HCT116 (cell line): ENCODE measurements around the gene RUNX1. TPM values are rescaled to one million over a fixed set of nuclear protein-coding genes. Genes with fewer than 3 reads are reported as not detected.
A peak's percentile ranks its signal among the peaks of the same experiment; 100 is the strongest.

Experiments used
- ATAC-seq: fragments of 200-7000 bp; cut with Tn5 transposase; 2 replicates; pipeline ENCODE4 v1.9.1; 2020; ENCODE audit warnings: mild to moderate bottlenecking, moderate library complexity
- BruUV-seq: library from RNA; stranded (reverse); fragments of 400-500 nt; replicated peaks from 2 replicates; lab custom pipeline; 2021; lab: Mats Ljungman, UMichigan
- CTCF ChIA-PET: fragments of 300-600 bp; sonication (Branson Sonifier 250); formaldehyde crosslinking; loops from one replicate; lab custom pipeline; 2021; ENCODE audit warnings: antibody characterized with exemption; lab: Charles Lee
- POLR2A ChIA-PET: fragments of 300-600, 350-600 bp; sonication (Branson Sonifier 250); formaldehyde crosslinking; loops from one replicate; lab custom pipeline; 2021; ENCODE audit warnings: antibody characterized with exemption; lab: Charles Lee
- RAD21 ChIA-PET, 2 experiments: fragments of 300-600 bp; sonication (Branson Sonifier 250); formaldehyde crosslinking; loops; one replicate each; lab custom pipeline; 2023; ENCODE audit warnings: low total read pairs in 2 of 2; ENCODE audit not compliant: uncharacterized antibody in 2 of 2, unreplicated experiment in 2 of 2, low non-redundant PET in 1 of 2; lab: Charles Lee
- DNase-seq: peaks from one replicate; pipeline ENCODE4 v3.0.0-alpha.2; 2010; ENCODE audit warnings: low read depth, low spot score
- H2AFZ ChIP-seq: fragments of 200-600 bp; shearing (Covaris generic), sonication (generic); 2 replicates; pipeline ENCODE4 v1.6.1; 2017; ENCODE audit warnings: low read depth, mixed run types, mixed read lengths, antibody characterized with exemption, low read length; ENCODE audit not compliant: poor library complexity, severe bottlenecking
- H3K27ac ChIP-seq: 2 replicates; pipeline ENCODE4 v1.5.1; 2012; ENCODE audit warnings: low read depth, low read length
- H3K27me3 ChIP-seq: fragments of 200-600 bp; sonication (generic); 2 replicates; pipeline ENCODE4 v1.6.1; 2016; ENCODE audit warnings: mixed run types, low read length, mixed read lengths; ENCODE audit not compliant: insufficient read depth
- H3K36me3 ChIP-seq, 2 experiments: fragments of 200-500 bp in 1 of 2; fragments of 200-600 bp in 1 of 2; sonication (Bioruptor generic) in 1 of 2; sonication (generic) in 1 of 2; 2 replicates each; pipeline versions ENCODE4 v1.5.1 to v1.6.1; 2014 to 2016; ENCODE audit warnings: low read length in 2 of 2, inconsistent platforms in 1 of 2, mixed read lengths in 1 of 2, mixed run types in 1 of 2; ENCODE audit not compliant: insufficient read depth in 2 of 2, control insufficient read depth in 1 of 2
- H3K4me1 ChIP-seq, 2 experiments: fragments of 200-600 bp in 1 of 2; sonication (generic) in 1 of 2; 2 replicates each; pipeline versions ENCODE4 v1.5.1 to v1.6.1; 2012 to 2017; ENCODE audit warnings: low read length in 2 of 2, inconsistent platforms in 1 of 2, mild to moderate bottlenecking in 1 of 2, mixed read lengths in 1 of 2, mixed run types in 1 of 2, moderate library complexity in 1 of 2; ENCODE audit not compliant: insufficient read depth in 2 of 2, control insufficient read depth in 1 of 2
- H3K4me2 ChIP-seq: fragments of 200-600 bp; sonication (generic); 2 replicates; pipeline ENCODE4 v1.6.1; 2017; ENCODE audit warnings: mixed run types, low read length, mixed read lengths
- H3K4me3 ChIP-seq, 2 experiments: fragments of 200-600 bp in 1 of 2; sonication (generic) in 1 of 2; replicated peaks in 1 of 2; 2 replicates each; pipeline ENCODE4 v1.5.1; 2011 to 2016; ENCODE audit warnings: low read length in 2 of 2, control low read depth in 1 of 2, low read depth in 1 of 2, mild to moderate bottlenecking in 1 of 2, mixed read lengths in 1 of 2, mixed run types in 1 of 2
- H3K79me2 ChIP-seq: fragments of 200-600 bp; sonication (generic); 2 replicates; pipeline ENCODE4 v1.6.1; 2017; ENCODE audit warnings: mild to moderate bottlenecking, mixed run types, low read length, moderate library complexity, mixed read lengths; ENCODE audit not compliant: insufficient read depth
- H3K9ac ChIP-seq: fragments of 200-600 bp; sonication (generic); 2 replicates; pipeline ENCODE4 v1.6.1; 2016; ENCODE audit warnings: low read length, mixed read lengths
- H3K9me2 ChIP-seq: fragments of 200-600 bp; sonication (generic), shearing (Covaris generic); 2 replicates; pipeline ENCODE4 v1.6.1; 2017; ENCODE audit warnings: mixed run types, mild to moderate bottlenecking, moderate library complexity; ENCODE audit not compliant: insufficient read depth
- H3K9me3 ChIP-seq, 2 experiments: fragments of 200-500 bp in 1 of 2; fragments of 200-600 bp in 1 of 2; sonication (Bioruptor generic) in 1 of 2; sonication (generic) in 1 of 2; 2 replicates each; pipeline ENCODE4 v1.6.1; 2014 to 2017; ENCODE audit warnings: low read length in 2 of 2, mixed read lengths in 2 of 2, inconsistent platforms in 1 of 2, low read depth in 1 of 2, mild to moderate bottlenecking in 1 of 2, mixed run types in 1 of 2, moderate library complexity in 1 of 2; ENCODE audit not compliant: control insufficient read depth in 1 of 2, insufficient read depth in 1 of 2
- H4K20me1 ChIP-seq: fragments of 200-600 bp; sonication (generic), shearing (Covaris generic); 2 replicates; pipeline ENCODE4 v1.6.1; 2017; ENCODE audit warnings: mixed run types, mild to moderate bottlenecking, moderate library complexity; ENCODE audit not compliant: insufficient read depth
- CBX3 ChIP-seq: IDR thresholded peaks from 2 replicates; pipeline ENCODE4 v1.6.1; 2012; ENCODE audit warnings: low read depth
- CEBPB ChIP-seq: IDR thresholded peaks from 2 replicates; pipeline ENCODE4 v1.6.1; 2012; ENCODE audit warnings: low read depth
- CTCF ChIP-seq, 3 experiments: fragments of 200-600 bp in 1 of 3; sonication (generic) in 1 of 3; IDR thresholded peaks in 2 of 3; conservative IDR thresholded peaks in 1 of 3; 2 replicates each; pipeline ENCODE4 v1.5.1; 2012 to 2017; ENCODE audit warnings: low read depth in 2 of 3, low read length in 2 of 3, antibody characterized with exemption in 1 of 3, borderline replicate concordance in 1 of 3, control low read depth in 1 of 3, mild to moderate bottlenecking in 1 of 3, mixed read lengths in 1 of 3, mixed run types in 1 of 3, moderate library complexity in 1 of 3; ENCODE audit not compliant: insufficient read depth in 1 of 3
- POLR2A ChIP-seq: IDR thresholded peaks from 2 replicates; pipeline ENCODE4 v1.7.0; 2011; ENCODE audit warnings: borderline replicate concordance; ENCODE audit not compliant: insufficient read depth, insufficient read length; ENCODE audit errors: extremely low read depth
- RAD21 ChIP-seq: IDR thresholded peaks from 2 replicates; pipeline ENCODE4 v1.6.1; 2012; ENCODE audit warnings: low read depth, mild to moderate bottlenecking
- SIN3A ChIP-seq: IDR thresholded peaks from 2 replicates; pipeline ENCODE4 v1.6.1; 2012; ENCODE audit warnings: low read depth
- ZBTB33 ChIP-seq: IDR thresholded peaks from 2 replicates; pipeline ENCODE4 v1.6.1; 2011; ENCODE audit warnings: mild to moderate bottlenecking, low read length, moderate library complexity; ENCODE audit not compliant: insufficient replicate concordance; ENCODE audit errors: extremely low read depth
- ZFX ChIP-seq: fragments of 450-650 bp; IDR thresholded peaks from 2 replicates; pipeline ENCODE4 v1.6.1; 2017
- intact Hi-C: fragments of 100-400 bp; cut with micrococcal nuclease; formaldehyde crosslinking; loops from 2 replicates; pipeline ENCODE4 v1.10.0; 2022
- total RNA-seq: library from RNA; stranded (reverse); gene quantifications from one replicate; pipeline ENCODE4 v1.2.1, GENCODE V29; 2021; ENCODE audit not compliant: unreplicated experiment
- TF ChIP-seq, protein P1 (sequence below): IDR thresholded peaks from 2 replicates; pipeline ENCODE4 v1.6.1; 2012

Gene RUNX1
- total RNA-seq, 1 experiment from 2014 or later: 33.5 TPM

DNA sequence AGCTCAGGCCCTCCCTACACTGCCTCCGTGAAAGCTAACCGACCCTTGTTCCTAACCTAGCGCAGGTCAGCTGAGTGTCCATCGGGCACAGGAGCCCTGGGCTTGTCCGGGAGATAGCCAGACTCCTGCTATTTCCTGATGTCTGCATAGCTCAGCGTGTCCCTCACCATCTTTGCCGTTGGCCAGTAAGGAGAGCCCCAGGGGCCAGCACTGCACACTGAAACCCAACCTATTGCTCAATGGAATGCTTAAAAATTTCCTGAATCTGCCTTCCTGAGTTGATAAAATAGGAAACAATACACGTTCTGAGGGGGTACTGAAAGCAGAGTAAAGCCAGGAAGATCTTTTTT, 2.2 kb downstream of the RUNX1 start:
- no peak for TF ChIP-seq ZBTB33
- TF ChIP-seq POLR2A: no peak
- TF ChIP-seq, protein P1, sequence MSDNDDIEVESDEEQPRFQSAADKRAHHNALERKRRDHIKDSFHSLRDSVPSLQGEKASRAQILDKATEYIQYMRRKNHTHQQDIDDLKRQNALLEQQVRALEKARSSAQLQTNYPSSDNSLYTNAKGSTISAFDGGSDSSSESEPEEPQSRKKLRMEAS: no peak
- no peak for TF ChIP-seq CBX3
- TF ChIP-seq SIN3A: 0 out of 2 replicates have a peak, but pooled peaks have one; percentile 9
- TF ChIP-seq RAD21: no peak
- TF ChIP-seq CEBPB: 0 out of 2 replicates have a peak, but pooled peaks have one; percentile 26
- TF ChIP-seq ZFX: no peak
- TF ChIP-seq CTCF (IDR thresholded peaks at IDR 0.05 in 2 of 3, conservative IDR thresholded peaks at IDR 0.05 in 1 of 3; ENCODE audit: borderline replicate concordance in 1 of 3, insufficient read depth in 1 of 3, low read depth in 2 of 3, low read length in 2 of 3): no peak
- no TSS peak for BruUV-seq
- peak overlapping the region; percentile 31 for H3K9ac ChIP-seq
- H3K4me1 ChIP-seq: peaks cover 24 to 42% of the 10 kb centered on the region in 2 experiments
- intact Hi-C loops: loop anchor here (5.0 kb wide), 1 partner anchor 300 kb away; no protein-coding TSS in a partner anchor
- no peak for ATAC-seq
- POLR2A ChIA-PET: interaction anchor here (1.1 kb wide), 1 partner anchor 158 kb away, joined by 5 read pairs; no protein-coding TSS in a partner anchor
- no peaks in the 10 kb centered on the region for H3K79me2 ChIP-seq
- DNase-seq: no peak
- H3K9me2 ChIP-seq: no peaks in the 10 kb centered on the region
- peak overlapping the region; percentile 15; the same call in 1 of the 2 replicates for H3K27ac ChIP-seq
- no peaks in the 10 kb centered on the region for H4K20me1 ChIP-seq
- no peaks in the 10 kb centered on the region for H3K9me3 ChIP-seq
- RAD21 ChIA-PET: interaction anchor here in 1 of 2 experiments (0.7 to 1.5 kb wide), 3 partner anchors 91 to 301 kb away, joined by 4 to 5 read pairs (median 5); no protein-coding TSS in a partner anchor
- H3K27me3 ChIP-seq: no peaks in the 10 kb centered on the region
- CTCF ChIA-PET: interaction anchor here (1.4 kb wide), 2 partner anchors 302 to 353 kb away, joined by 6 to 7 read pairs; no protein-coding TSS in a partner anchor
- peak overlapping the region; percentile 72 for H3K4me2 ChIP-seq
- no peaks in the 10 kb centered on the region for H3K36me3 ChIP-seq
- peak overlapping the region; percentile 19 to 43; a peak in 3 of 4 replicates for H3K4me3 ChIP-seq
- H2AFZ ChIP-seq: peak overlapping the region; percentile 89
